AG10803 (cell line): ENCODE data around the gene TMX1.
A peak's percentile ranks its signal among the peaks of the same experiment; 100 is the strongest.

Experiments used
- DNase-seq: peaks from one replicate; pipeline ENCODE4 v3.0.0; 2010; ENCODE audit warnings: low read depth
- H3K4me3 ChIP-seq: 2 replicates; pipeline ENCODE4 v1.5.1; 2011; ENCODE audit warnings: mild to moderate bottlenecking, low read length, control low read depth
- CTCF ChIP-seq: conservative IDR thresholded peaks from 2 replicates; pipeline ENCODE4 v1.5.1; 2011; ENCODE audit warnings: mild to moderate bottlenecking, low read length, control low read depth, inconsistent platforms

Gene TMX1

GRCh38 chr14:51260225-51260624, 20.2 kb downstream of the TMX1 start:
- H3K4me3 ChIP-seq, result no peak overlapping the region
- no peak for DNase-seq
- TF ChIP-seq CTCF, result no peak

- H3K4me3 ChIP-seq, result no peak overlapping the region
- TF ChIP-seq CTCF, result no peak
- DNase-seq, result no peak
These were observed 21.1 kb downstream of the TMX1 start for GRCh38 chr14:51261151-51261550.

GRCh38 chr14:51262868-51263267, 22.8 kb downstream of the TMX1 start:
- no peak for TF ChIP-seq CTCF
- H3K4me3 ChIP-seq, result no peak overlapping the region
- DNase-seq, result no peak

GRCh38 chr14:51269634-51270033, 29.6 kb downstream of the TMX1 start:
- TF ChIP-seq CTCF, result no peak
- DNase-seq, result peak; percentile 14
- H3K4me3 ChIP-seq, result no peak overlapping the region

- H3K4me3 ChIP-seq, result no peak overlapping the region
- no peak for TF ChIP-seq CTCF
- DNase-seq, result no peak
These were observed 36.6 kb downstream of the TMX1 start for GRCh38 chr14:51276605-51277004.

- DNase-seq, result no peak
These were observed 37.8 kb downstream of the TMX1 start for GRCh38 chr14:51277753-51278415.

More at GRCh38 chr14:51277753-51278415, 37.8 kb downstream of the TMX1 start:
- H3K4me3 ChIP-seq, result no peak overlapping the region
- TF ChIP-seq CTCF, result no peak
